ENCODE results near the gene CNTNAP4.

Gene CNTNAP4

DNA sequence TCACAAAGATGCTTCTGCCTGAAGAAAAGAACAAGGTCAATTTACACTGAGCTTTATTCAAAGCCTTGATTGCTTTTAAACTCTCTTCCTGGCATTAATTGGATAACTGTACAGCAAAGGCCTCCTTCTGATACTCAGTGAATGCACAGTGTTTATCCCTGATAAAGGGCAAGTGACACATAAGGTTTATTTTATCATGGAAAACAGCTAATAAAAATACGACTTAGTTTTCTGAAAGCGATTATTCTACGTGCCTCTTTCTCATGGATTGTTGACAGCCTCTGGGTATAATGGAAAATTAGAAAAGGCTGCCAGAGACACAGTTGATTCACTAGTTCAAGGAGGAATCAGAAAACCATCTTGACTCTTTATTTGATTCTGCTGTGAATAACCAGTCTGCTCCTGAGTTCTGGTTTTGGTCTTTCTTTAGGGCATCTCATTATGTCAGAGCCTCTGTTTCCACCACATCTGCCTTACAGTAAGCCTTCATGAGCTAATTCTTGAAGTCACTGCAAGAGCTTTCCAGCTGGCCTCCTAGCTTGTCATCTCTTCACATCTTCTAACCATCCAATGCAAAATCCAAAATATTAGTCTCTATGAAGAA, 212.9 kb downstream of the CNTNAP4 start:
- no peak for DNase-seq

DNA sequence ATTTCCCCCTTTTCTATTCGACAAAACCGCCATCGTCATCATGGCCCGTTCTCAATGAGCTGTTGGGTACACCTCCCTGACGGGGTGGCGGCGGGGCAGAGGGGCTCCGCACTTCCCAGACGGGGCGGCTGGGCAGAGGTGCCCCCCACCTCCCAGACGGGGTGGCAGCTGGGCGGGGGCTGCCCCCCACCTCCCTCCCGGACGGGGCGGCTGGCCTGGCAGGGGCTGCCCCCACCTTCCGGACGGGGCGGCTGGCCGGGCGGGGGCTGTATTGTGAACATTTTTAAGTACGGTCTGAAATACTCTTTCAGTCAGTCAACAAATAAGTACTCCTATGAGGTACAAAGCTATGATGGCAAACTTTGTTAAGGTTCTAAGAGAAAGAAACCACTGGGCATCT, 222.8 kb downstream of the CNTNAP4 start:
- no peak for DNase-seq

DNA sequence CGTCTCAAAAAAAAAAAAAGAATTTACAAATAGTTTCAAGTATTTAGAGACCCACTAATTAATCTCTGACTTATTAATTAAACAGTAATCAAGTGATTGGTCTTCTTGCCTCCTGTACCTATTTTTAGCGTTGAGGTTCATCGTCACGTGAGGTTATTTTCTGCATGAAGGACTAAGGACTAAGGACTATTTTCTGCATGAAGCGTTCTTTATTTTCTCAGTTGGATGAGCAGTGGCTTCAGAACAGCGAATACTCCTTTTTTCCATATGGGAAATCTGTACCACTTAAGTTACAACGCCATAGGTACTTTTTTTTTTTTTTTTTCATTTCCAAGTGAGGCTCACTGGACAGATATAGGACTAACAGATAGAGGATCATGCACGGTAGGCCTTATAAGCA, 224.9 kb downstream of the CNTNAP4 start:
- DNase-seq, result no peak

- no peak for DNase-seq
Observed at GRCh38 chr16:76502555-76502954, 225.4 kb downstream of the CNTNAP4 start.

- no peak for DNase-seq
Observed at GRCh38 chr16:76503091-76503490, 225.9 kb downstream of the CNTNAP4 start.

DNA sequence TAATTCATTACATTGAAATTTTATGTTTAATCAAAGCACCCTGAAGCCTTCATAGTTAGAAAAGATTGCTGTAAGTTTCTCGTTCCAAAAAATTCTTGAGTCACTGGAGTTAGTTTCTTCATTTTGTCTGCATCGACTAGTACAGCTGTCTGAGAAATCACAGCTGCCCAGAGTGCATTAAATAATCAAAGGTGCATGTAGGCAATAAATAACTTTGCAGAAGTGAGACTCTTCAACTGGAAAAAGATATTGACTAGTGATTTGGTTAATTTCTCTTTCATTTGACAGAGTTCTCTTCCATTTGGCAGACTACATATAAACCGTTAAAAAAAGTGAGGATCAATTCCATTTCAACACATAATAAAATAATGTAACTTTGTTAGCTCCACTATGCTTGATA, 234.0 kb downstream of the CNTNAP4 start:
- no peak for DNase-seq

DNA sequence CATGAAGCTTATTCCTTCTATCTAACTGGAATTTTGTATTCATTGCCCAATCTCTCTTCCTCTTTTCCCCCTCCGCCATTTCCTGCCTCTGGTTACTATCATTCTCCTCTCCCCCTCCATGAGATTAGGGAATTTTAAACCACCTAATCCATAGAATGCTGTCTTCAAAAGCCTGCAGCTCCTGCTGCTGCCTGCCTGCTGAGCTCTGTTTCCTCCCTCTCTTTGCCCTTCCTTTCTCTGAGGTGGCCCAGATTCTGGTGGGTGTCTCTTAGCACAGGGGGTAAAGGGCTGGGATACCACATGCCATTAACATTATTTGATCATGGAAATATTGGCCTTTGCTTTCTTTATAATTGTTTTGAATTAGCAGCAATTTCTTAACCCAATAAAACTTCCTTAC, 241.6 kb downstream of the CNTNAP4 start:
- DNase-seq, result no peak

DNA sequence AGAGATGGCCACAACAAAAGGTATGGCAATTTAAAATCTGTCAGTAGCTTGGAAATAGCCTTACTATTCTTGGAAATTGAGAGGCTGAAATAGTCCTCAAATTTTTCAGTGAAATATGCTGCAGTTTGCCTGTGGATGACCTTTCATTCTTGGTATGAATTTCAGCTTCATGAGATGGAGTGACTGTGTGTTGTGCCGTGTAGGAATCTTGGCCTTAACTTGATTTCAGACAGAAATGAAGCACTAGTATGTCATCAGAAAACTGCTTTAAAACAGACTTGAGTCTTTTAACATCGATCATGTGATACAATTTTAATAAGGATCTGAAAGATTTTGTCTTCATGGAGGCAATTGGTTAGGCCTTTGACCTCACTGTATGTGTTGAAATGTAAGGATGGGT, 247.2 kb downstream of the CNTNAP4 start:
- peak; percentile 14 for DNase-seq

GRCh38 chr16:76524769-76525168, 247.6 kb downstream of the CNTNAP4 start:
- DNase-seq, result no peak

DNA sequence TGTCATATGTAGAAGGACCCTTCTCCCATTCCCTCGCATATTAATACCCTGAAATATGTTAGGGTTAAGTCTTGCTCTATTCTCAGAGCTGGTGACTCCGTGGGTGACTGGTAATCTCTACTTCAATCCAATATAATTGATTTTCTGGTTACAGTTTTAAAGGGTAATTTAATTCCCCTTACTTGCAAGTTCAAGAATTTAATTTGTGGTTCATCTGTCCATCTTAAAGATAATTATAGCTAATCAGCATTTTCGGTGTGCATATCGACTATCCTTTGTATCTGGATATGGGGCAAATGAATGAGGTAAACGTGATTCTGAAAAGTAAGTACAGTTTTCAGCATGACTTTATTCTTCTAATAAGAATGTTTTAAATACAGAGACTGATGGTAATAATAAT, 250.0 kb downstream of the CNTNAP4 start:
- DNase-seq, result no peak

- DNase-seq, result no peak
Observed at GRCh38 chr16:76529120-76529519, 251.9 kb downstream of the CNTNAP4 start.

GRCh38 chr16:76531236-76531635, 254.0 kb downstream of the CNTNAP4 start:
- DNase-seq, result no peak

- no peak for DNase-seq
Observed at GRCh38 chr16:76532188-76532973, 255.2 kb downstream of the CNTNAP4 start.

DNA sequence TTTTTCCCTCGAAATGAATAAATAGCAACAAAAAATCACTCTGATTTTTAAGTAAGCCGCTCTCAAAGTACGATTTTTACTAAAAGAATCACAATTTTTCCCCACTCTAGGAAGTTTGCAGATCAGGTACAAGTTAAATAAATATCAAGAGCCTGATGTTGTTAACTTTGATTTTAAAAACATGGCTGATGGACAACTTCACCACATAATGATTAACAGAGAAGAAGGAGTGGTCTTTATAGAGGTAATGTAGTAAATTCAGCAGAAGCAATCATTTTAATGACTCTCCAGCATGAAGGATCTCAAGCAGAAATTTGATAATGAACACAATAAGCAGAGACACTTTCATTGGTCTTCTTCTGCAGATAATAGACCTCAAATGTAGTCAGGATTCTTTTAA, 262.4 kb downstream of the CNTNAP4 start:
- DNase-seq, result no peak

DNA sequence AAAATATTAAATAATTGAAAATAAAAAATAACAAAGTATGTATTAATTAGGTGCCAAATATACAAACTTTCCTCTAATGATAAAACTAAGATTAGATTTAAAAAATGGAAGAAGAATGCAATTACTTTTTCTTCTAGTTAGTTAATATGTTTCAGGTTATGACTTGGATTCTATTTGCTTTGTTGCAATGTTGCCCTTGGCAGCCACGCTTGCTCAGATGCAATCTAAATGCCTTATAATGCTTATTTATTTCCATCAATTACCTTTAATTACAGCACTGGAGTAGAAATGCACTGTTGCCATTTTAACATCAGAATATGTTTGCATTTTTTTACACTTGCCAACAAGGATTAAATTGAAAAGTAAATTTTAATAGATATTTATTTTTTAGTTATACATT, 263.9 kb downstream of the CNTNAP4 start:
- DNase-seq, result no peak

GRCh38 chr16:76565542-76565941, 288.3 kb downstream of the CNTNAP4 start:
- no peak for DNase-seq

DNA sequence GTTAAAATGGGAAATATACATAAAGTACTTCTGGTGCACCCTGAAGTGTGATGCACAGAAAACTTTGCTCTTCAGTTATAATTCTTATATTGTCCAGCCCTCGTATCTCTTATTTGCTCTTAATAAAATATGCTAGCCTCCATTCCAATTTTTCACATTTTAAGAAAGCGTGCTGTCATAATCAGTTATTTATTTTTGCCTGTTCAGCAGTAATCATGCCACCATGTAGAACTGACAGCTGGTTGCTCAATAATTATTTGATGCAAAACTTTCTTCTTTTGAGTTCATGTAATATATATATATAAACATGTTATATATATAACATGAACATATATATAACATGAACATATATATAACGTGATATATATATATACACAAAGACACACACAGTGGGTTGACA, 294.6 kb downstream of the CNTNAP4 start:
- DNase-seq, result no peak

GRCh38 chr16:76573281-76573680, 296.1 kb downstream of the CNTNAP4 start:
- no peak for DNase-seq

DNA sequence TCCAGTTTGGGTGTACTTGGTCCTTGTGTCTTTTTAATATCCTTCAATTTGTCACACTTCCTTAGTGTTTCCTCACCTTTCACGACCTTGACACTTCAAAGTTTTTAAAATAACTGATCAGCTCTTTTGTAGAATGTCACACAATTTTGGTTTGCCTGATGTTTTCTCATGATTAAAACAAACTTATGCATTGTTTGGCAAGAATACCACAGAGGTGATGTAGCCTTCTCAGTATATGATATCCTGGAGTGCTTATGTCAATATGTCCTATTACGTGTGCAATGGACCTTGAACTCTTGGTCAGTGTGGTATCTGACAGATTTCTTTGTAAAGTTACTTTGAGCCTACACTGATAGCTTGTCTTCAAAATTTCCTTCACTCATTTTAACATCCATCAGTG, 297.4 kb downstream of the CNTNAP4 start:
- DNase-seq, result no peak

- no peak for DNase-seq
Observed at GRCh38 chr16:76576526-76576925, 299.3 kb downstream of the CNTNAP4 start.

DNA sequence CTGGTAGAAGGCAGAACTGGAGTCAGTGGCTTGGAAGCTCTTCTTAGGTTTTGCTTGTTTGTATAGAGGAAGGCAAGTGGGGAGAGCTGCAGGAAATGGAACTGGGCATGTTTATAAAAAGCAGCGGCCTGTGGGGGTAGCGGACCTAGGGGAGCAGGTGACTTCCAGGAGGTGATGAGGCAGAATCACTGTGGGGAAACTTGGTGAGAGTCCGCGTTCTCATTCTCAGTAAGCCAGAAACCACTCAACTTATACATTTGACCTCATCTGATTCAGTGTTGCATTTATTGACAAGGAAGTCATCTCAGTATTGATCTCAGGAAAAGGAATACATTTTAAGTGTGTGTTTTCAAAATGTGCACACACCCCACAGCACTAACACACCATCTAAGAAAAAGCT, 299.8 kb downstream of the CNTNAP4 start:
- DNase-seq, result no peak

- no peak for DNase-seq
Observed at GRCh38 chr16:76579277-76579922, 302.2 kb downstream of the CNTNAP4 start.

GRCh38 chr16:76583466-76583865, 306.3 kb downstream of the CNTNAP4 start:
- peak; percentile 33 for DNase-seq

- no peak for DNase-seq
Observed at GRCh38 chr16:76583945-76584344, 306.7 kb downstream of the CNTNAP4 start.

Data from fibroblast of skin of abdomen (primary cell).